IMR-90 (cell line): Measurements from ENCODE around the gene ZBTB25. TPM values are rescaled to one million over a fixed set of nuclear protein-coding genes. Genes with fewer than 3 reads are reported as not detected.
A peak's percentile ranks its signal among the peaks of the same experiment; 100 is the strongest.

ENCODE experiments used
- ATAC-seq: fragments of 200-7000 bp; cut with Tn5 transposase; 2 replicates; pipeline ENCODE4 v1.9.1; 2020; ENCODE audit warnings: low read depth, mild to moderate bottlenecking, moderate library complexity
- BruUV-seq: library from RNA; stranded (reverse); fragments of 400-500 nt; replicated peaks from 2 replicates; lab custom pipeline; 2021; lab: Mats Ljungman, UMichigan
- CTCF ChIA-PET: fragments of 300-600 bp; formaldehyde crosslinking; extraction: SDS; loops from one replicate; lab custom pipeline; 2021; ENCODE audit warnings: antibody characterized with exemption; lab: Yijun Ruan, JAX
- POLR2A ChIA-PET: fragments of 300-600 bp; sonication (Branson Sonifier 250); formaldehyde crosslinking; loops from one replicate; lab custom pipeline; 2022; ENCODE audit warnings: antibody characterized with exemption; ENCODE audit not compliant: unreplicated experiment; lab: Charles Lee
- DNase-seq: peaks from one replicate; pipeline ENCODE4 v3.0.0; 2013
- H2AFZ ChIP-seq: replicated peaks from 2 replicates; pipeline ENCODE3; 2013; ENCODE audit warnings: low read length, mild to moderate bottlenecking; ENCODE audit not compliant: poor library complexity
- H2AK5ac ChIP-seq: 2 replicates; pipeline ENCODE4 v1.6.1; 2013; ENCODE audit warnings: low read depth, low read length, inconsistent platforms
- H2AK9ac ChIP-seq: replicated peaks from 2 replicates; pipeline ENCODE3; 2013; ENCODE audit warnings: mild to moderate bottlenecking, low read depth, low read length, moderate library complexity; ENCODE audit not compliant: poor library complexity
- H2BK120ac ChIP-seq: 2 replicates; pipeline ENCODE4 v1.6.1; 2013; ENCODE audit warnings: low read depth, low read length, inconsistent platforms
- H2BK15ac ChIP-seq: 3 replicates; pipeline ENCODE4 v1.6.1; 2013; ENCODE audit warnings: low read depth, low read length, inconsistent platforms
- H2BK20ac ChIP-seq: 2 replicates; pipeline ENCODE4 v1.6.1; 2013; ENCODE audit warnings: low read depth, mild to moderate bottlenecking, inconsistent platforms, low read length, moderate library complexity
- H2BK5ac ChIP-seq: 2 replicates; pipeline ENCODE4 v1.6.1; 2013; ENCODE audit warnings: mild to moderate bottlenecking, low read depth, low read length, inconsistent platforms; ENCODE audit not compliant: poor library complexity, severe bottlenecking
- H3K14ac ChIP-seq: replicated peaks from 2 replicates; pipeline ENCODE4 v1.6.1; 2013; ENCODE audit warnings: low read depth, low read length, inconsistent platforms
- H3K18ac ChIP-seq: 2 replicates; pipeline ENCODE4 v1.6.1; 2013; ENCODE audit warnings: low read depth, low read length, control low read depth
- H3K23ac ChIP-seq: 2 replicates; pipeline ENCODE4 v1.6.1; 2013; ENCODE audit warnings: low read depth, low read length, inconsistent platforms
- H3K27ac ChIP-seq: 2 replicates; pipeline ENCODE4 v1.5.1; 2013; ENCODE audit warnings: mild to moderate bottlenecking, control low read depth, low read length; ENCODE audit not compliant: insufficient read depth
- H3K27me3 ChIP-seq: 2 replicates; pipeline ENCODE4 v1.6.1; 2013; ENCODE audit warnings: low read length; ENCODE audit not compliant: control insufficient read depth, insufficient read depth
- H3K36me3 ChIP-seq: 2 replicates; pipeline ENCODE4 v1.6.1; 2013; ENCODE audit warnings: low read length, mixed read lengths; ENCODE audit not compliant: control insufficient read depth, insufficient read depth
- H3K4ac ChIP-seq: 2 replicates; pipeline ENCODE4 v1.6.1; 2013; ENCODE audit warnings: low read depth, low read length, inconsistent platforms
- H3K4me1 ChIP-seq: 2 replicates; pipeline ENCODE4 v1.6.1; 2013; ENCODE audit warnings: low read length, mixed read lengths; ENCODE audit not compliant: control insufficient read depth, insufficient read depth
- H3K4me2 ChIP-seq: 2 replicates; pipeline ENCODE4 v1.6.1; 2013; ENCODE audit warnings: low read depth, mild to moderate bottlenecking, control low read depth, low read length, moderate library complexity
- H3K4me3 ChIP-seq: 2 replicates; pipeline ENCODE4 v1.5.1; 2013; ENCODE audit warnings: low read depth, mild to moderate bottlenecking, control low read depth, low read length, moderate library complexity; ENCODE audit not compliant: insufficient read depth
- H3K56ac ChIP-seq: 2 replicates; pipeline ENCODE4 v1.6.1; 2013; ENCODE audit warnings: low read length, inconsistent platforms; ENCODE audit not compliant: insufficient read depth; ENCODE audit errors: extremely low read depth
- H3K79me1 ChIP-seq, 2 experiments: 2 replicates each; pipeline ENCODE4 v1.6.1; 2013; ENCODE audit warnings: low read length in 2 of 2, inconsistent platforms in 1 of 2, low read depth in 1 of 2
- H3K9ac ChIP-seq: 2 replicates; pipeline ENCODE4 v1.6.1; 2013; ENCODE audit warnings: low read depth, low read length, control low read depth
- H3K9me1 ChIP-seq: 2 replicates; pipeline ENCODE4 v1.6.1; 2013; ENCODE audit warnings: low read length, inconsistent platforms; ENCODE audit not compliant: insufficient read depth
- H3K9me3 ChIP-seq: 2 replicates; pipeline ENCODE4 v1.6.1; 2013; ENCODE audit warnings: low read length; ENCODE audit not compliant: control insufficient read depth, insufficient read depth
- H4K20me1 ChIP-seq: 2 replicates; pipeline ENCODE4 v1.6.1; 2013; ENCODE audit warnings: low read length, inconsistent platforms; ENCODE audit not compliant: insufficient read depth
- H4K5ac ChIP-seq: 2 replicates; pipeline ENCODE4 v1.6.1; 2013; ENCODE audit warnings: mild to moderate bottlenecking, low read depth, low read length, control low read depth
- H4K8ac ChIP-seq, 2 experiments: 2 replicates each; pipeline ENCODE4 v1.6.1; 2013; ENCODE audit warnings: low read depth in 2 of 2, low read length in 2 of 2, control low read depth in 1 of 2, inconsistent platforms in 1 of 2
- H4K91ac ChIP-seq: 2 replicates; pipeline ENCODE4 v1.6.1; 2013; ENCODE audit warnings: low read depth, low read length, inconsistent platforms; ENCODE audit not compliant: insufficient read depth
- MAFK ChIP-seq: IDR thresholded peaks from 2 replicates; pipeline ENCODE4 v1.6.1; 2012; ENCODE audit warnings: low read depth, low read length, improper control_type of control experiment
- POLR2A ChIP-seq: IDR thresholded peaks from 2 replicates; pipeline ENCODE4 v1.6.1; 2012; ENCODE audit warnings: mild to moderate bottlenecking, low read depth, low read length
- RAD21 ChIP-seq: IDR thresholded peaks from 2 replicates; pipeline ENCODE4 v1.6.1; 2012; ENCODE audit warnings: low read length, improper control_type of control experiment
- WGBS, 2 experiments: methylation state at CpG; one replicate each; pipeline versions ENCODE4 v1.1.5 to v1.1.7; 2013; ENCODE audit warnings: missing lambda C conversion rate in 2 of 2; ENCODE audit not compliant: insufficient read length in 1 of 2; ENCODE audit errors: extremely low coverage in 2 of 2; 5-methylcytosine and 5-hydroxymethylcytosine counted together
- dilution Hi-C: fragments of 300-500 bp; cut with HindIII; formaldehyde crosslinking; loops from one replicate; pipeline ENCODE4 v1.14.3; 2018; ENCODE audit warnings: low sequenced_read_pairs; ENCODE audit not compliant: unreplicated experiment
- in situ Hi-C: fragments of 300-500 bp; cut with MboI; formaldehyde crosslinking; loops from 3 replicates; pipeline ENCODE4 v1.14.3; 2019; ENCODE audit warnings: low sequenced_read_pairs, inconsistent platforms, mixed read lengths
- intact Hi-C: fragments of 100-400 bp; cut with micrococcal nuclease; formaldehyde crosslinking; loops from 2 replicates; pipeline ENCODE4 v1.10.0; 2022
- polyA plus RNA-seq, 3 experiments: library from polyadenylated mRNA; depleted of rRNA; stranded (reverse); fragments of >200 nt; gene quantifications; 2 replicates each; pipeline ENCODE4 v1.2.3, GENCODE V29; 2012; ENCODE audit warnings: low replicate concordance in 1 of 3
- total RNA-seq: library from RNA; depleted of rRNA; stranded (reverse); fragments of >200 nt; gene quantifications from 2 replicates; pipeline ENCODE4 v1.2.3, GENCODE V29; 2012

The ZBTB25 gene
- total and polyA plus RNA-seq, 2 of the 4 experiments (the other 2 are of a cell fraction) = 4.4 to 6.6 TPM

DNA sequence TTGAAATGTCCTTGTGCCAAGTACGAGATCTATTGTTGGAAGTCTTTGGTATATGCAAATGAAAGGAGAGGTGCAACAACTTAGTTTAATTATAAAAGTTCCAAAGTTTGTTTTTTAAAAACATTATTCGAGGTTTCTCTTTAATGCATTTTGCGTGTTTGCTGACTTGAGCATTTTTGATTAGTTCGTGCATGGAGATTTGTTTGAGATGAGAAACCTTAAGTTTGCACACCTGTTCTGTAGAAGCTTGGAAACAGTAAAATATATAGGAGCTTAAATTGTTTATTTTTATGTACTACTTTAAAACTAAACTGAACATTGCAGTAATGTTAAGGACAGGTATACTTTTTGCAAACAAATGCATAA is 39.2 kb upstream of the ZBTB25 start:
- in situ Hi-C loops (loop anchor here (5.0 to 25.0 kb wide), 2 partner anchors 89 to 369 kb away; partner anchors contain the start of gene CHURC1), intact Hi-C loops (loop anchor here (5.0 kb wide), 1 partner anchor 69 kb away; no protein-coding TSS in a partner anchor), dilution Hi-C loops (no loop called here)
- Histone ChIP-seq H3K27me3 (no peaks in the 10 kb centered on the region), H2BK120ac (no peak overlapping the region), H2AK5ac (no peak overlapping the region), H3K79me1 (peaks cover 15 to 27% of the 10 kb centered on the region in 2 experiments; a peak in 3 of 4 replicates), H4K5ac (no peak overlapping the region), H2AFZ (no peak overlapping the region), H3K4me2 (peak overlapping the region; percentile 70), H2BK5ac (no peak overlapping the region), H3K4me3 (peak overlapping the region; percentile 67), H3K36me3 (no peaks in the 10 kb centered on the region; the same call in 1 of the 2 replicates), H3K27ac (no peak overlapping the region), H2AK9ac (no peak overlapping the region), H3K14ac (no peak overlapping the region), H4K91ac (no peak overlapping the region), H3K4me1 (no peaks in the 10 kb centered on the region; the same call in 1 of the 2 replicates), H3K9ac (peak overlapping the region; percentile 80; the same call in 1 of the 2 replicates), H4K8ac (no peak overlapping the region; a peak in 1 of 4 replicates), H2BK15ac (no peak overlapping the region), H3K9me3 (peaks cover 11% of the 10 kb centered on the region), H4K20me1 (no peaks in the 10 kb centered on the region), H2BK20ac (no peak overlapping the region), H3K4ac (no peak overlapping the region), H3K23ac (no peak overlapping the region; the same call in 1 of the 2 replicates), H3K9me1 (peaks cover 12% of the 10 kb centered on the region; the same call in 1 of the 2 replicates), H3K56ac (no peak overlapping the region), H3K18ac (no peak overlapping the region)
- BruUV-seq = no TSS peak
- POLR2A ChIA-PET = interaction anchor here (0.7 kb wide), 1 partner anchor 86 kb away, joined by 4 read pairs; no protein-coding TSS in a partner anchor
- no CpG with 5 or more reads among the region's 4 CpGs for WGBS, 2 experiments
- TF ChIP-seq RAD21 (no peak), POLR2A (no peak), MAFK (peak; percentile 70)
- ATAC-seq = no peak
- no peak for DNase-seq
- CTCF ChIA-PET = no interaction called here
